GM12864 (cell line): Measurements from ENCODE around the gene AFF3.

Experiments used
- DNase-seq: peaks from one replicate; pipeline ENCODE4 v3.0.0-alpha.2; 2011; ENCODE audit warnings: low read depth
- H3K4me3 ChIP-seq: 2 replicates; pipeline ENCODE4 v1.5.1; 2011; ENCODE audit warnings: mild to moderate bottlenecking, low read depth, low read length, control low read depth
- CTCF ChIP-seq: IDR thresholded peaks from 2 replicates; pipeline ENCODE4 v1.5.1; 2011; ENCODE audit warnings: low read depth, mild to moderate bottlenecking, moderate library complexity, low read length, control low read depth, inconsistent platforms; ENCODE audit errors: missing control alignments

Gene AFF3

GRCh38 chr2:100064592-100065428, 77.6 kb downstream of the AFF3 start:
- H3K4me3 ChIP-seq, result no peak overlapping the region
- no peak for TF ChIP-seq CTCF

GRCh38 chr2:100064165-100064564, 78.2 kb downstream of the AFF3 start:
- DNase-seq, result no peak
- no peak for TF ChIP-seq CTCF
- no peak overlapping the region for H3K4me3 ChIP-seq

More at GRCh38 chr2:100064592-100065428, 77.6 kb downstream of the AFF3 start:
- no peak for DNase-seq

- no peak overlapping the region for H3K4me3 ChIP-seq
- TF ChIP-seq CTCF, result no peak
- DNase-seq, result no peak
Observed at GRCh38 chr2:100063459-100063953, 78.9 kb downstream of the AFF3 start.

DNA sequence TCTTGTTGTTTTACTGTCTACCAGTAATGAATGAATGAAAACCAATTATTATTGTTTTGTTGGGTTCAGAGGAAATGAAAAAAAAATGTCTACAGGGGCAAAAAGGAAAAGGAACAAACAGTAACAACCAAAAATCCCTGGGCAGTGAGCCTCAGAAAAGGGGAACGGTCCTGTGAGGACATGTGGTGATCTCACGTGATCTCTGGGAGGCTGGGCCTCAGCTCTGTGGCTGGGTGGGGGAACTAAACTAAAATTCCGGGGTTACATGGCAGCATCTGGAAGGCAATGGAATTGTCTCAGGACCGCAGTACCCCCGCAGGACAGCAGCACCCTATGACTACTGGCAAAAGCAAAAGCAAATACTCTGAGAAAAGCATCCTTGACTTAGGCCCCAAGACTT, 80.1 kb downstream of the AFF3 start:
- no peak for TF ChIP-seq CTCF
- H3K4me3 ChIP-seq, result no peak overlapping the region

DNA sequence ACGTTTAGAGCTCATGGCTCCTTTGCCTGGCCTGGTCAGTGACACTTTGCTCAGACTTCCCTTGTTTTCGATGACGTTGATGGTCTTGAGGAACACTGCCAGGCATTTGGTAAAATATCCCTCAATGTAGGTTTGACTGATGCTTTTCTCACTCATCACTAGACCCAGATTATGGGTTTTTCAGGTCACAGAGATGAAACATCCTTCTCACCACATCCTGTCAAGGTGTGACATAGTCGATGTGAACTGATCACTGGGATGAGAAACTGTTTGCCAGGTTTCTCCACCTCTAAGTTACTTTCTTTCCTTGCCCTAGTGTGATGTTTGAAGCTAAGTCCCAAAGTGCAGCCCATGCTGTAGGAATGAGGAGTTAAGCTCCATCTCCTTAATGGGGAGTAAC, 81.5 kb downstream of the AFF3 start:
- no peak for TF ChIP-seq CTCF
- H3K4me3 ChIP-seq, result no peak overlapping the region
- DNase-seq, result no peak

More for the DNA sequence above, 80.1 kb downstream of the AFF3 start:
- no peak for DNase-seq

- TF ChIP-seq CTCF, result no peak
- no peak overlapping the region for H3K4me3 ChIP-seq
- no peak for DNase-seq
Observed at GRCh38 chr2:100059638-100060037, 82.8 kb downstream of the AFF3 start.

DNA sequence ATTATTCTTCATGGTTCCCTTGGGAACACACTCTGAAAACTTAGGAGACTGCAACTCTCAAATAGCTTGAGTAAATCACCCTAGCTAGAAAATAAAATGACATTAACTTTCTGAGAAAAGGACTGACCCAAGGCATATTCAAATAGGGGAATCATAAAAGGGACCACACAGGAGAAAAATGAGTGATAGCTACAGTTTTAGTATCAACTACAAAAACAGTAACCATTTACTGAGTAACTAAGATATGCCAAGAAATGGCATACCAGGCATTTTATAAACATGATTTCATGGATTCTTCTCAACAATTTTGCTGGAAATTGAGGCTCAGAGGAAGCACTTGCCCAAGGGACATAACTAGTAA, 84.5 kb downstream of the AFF3 start:
- no peak overlapping the region for H3K4me3 ChIP-seq
- DNase-seq, result no peak
- no peak for TF ChIP-seq CTCF
